Measurements from ENCODE around the gene OIT3.
"Not testable (repeated sequence)": the region's sequence is repeated elsewhere in the genome, so short reads cannot be mapped to it uniquely, and the experiment has no call there.

The OIT3 gene

DNA sequence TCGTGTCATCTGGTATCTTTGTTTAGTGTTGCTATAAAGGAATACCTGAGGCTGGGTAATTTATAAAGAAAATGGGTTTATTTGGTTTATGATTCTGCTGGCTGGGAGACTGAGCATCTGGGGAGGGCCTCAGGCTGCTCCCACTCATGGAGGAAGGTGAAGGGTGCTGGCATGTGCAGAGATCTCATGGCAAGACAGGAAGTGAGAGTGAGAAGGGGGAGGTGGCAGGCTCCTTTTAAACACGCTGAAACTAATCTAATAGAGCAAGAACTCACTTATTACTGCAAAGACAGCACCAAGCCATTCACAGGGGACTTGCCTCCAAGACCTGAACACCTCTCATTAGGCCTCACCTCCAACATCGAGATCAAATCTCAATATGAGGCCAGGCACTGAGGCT lies 11.3 kb downstream of the OIT3 start:
- DNase-seq = no peak

DNA sequence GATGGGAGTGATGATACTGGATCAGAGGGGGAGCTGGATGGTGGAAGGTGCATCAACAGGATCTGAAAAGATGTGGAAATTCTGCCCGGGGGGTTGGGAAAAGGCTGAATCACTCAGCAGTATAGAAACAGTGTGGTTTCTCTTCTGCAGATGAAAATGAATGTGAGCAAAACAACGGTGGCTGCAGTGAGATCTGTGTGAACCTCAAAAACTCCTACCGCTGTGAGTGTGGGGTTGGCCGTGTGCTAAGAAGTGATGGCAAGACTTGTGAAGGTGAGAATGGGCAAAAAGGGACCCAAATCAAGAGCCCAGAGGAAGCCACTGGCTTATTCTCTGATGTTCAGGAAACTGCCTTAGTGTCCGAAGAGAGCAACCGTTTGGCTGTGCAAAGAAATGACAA lies 12.9 kb downstream of the OIT3 start:
- no peak for DNase-seq

DNA sequence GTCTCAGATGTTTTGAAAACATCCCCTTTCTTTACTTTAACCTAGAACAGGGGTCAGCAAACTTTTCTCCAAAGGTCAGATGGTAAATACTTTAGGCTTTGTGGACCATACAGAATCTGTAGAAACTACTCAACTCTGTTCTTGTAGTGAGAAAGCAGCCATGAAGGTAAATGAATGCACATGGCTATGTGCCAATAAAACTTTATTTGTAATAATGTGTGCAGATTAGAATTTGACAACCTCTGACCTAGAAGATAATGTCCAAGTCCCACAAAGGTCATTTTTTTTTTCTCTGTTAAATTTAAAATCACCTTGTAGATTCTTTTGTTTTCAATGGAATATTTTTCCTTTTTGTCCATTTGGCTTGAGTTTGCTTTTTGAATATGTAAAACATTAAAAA lies 17.2 kb downstream of the OIT3 start:
- DNase-seq = no peak

DNA sequence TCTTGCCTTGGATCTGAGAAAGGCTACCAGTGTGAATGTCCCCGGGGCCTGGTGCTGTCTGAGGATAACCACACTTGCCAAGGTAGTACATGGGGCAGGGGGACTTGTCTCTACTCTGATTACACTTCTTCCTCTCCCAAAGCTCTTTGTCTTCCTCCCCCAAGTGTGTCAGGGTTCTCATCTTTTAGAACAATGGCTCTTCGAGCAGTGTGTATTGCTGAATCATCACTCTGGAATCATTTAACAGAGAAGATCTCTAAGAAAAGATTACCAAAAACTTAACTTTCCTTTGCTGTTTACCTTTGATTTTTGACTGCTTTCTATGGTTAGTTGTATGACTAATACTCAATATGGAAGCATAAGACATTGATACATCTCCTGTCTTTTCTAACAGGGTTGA lies 18.2 kb downstream of the OIT3 start:
- no peak for DNase-seq

DNA sequence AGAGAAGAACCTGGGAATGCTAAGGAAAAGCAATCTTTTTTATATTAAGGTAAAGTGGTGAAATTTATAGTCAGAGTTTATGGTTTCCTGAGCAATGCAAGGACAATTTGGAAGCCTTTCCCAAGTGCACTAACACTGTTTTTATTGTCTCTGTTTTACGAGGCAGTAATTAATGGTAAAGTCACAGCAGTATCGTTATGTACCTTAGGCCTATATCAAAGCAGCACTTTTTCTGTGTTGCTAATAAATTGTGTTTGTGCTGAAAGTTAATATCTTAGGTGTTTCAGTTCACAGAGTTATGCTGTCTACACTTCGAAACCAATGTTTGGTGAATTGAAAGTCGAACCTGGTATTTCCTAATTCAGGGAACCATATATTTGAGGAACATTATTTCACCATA lies 19.2 kb downstream of the OIT3 start:
- DNase-seq = no peak

DNA sequence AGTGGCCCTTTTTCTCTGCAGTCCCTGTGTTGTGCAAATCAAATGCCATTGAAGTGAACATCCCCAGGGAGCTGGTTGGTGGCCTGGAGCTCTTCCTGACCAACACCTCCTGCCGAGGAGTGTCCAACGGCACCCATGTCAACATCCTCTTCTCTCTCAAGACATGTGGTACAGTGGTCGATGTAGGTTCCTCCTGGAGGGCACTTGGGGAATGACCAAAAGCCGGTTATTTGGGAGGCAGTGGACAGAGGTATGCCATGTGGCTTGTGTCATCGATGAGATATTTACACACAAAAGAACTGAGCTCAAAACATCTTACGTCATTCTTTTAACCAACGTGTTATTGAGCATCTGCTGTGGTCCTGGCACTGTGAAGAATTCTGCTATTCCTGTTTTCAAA lies 19.7 kb downstream of the OIT3 start:
- DNase-seq = no peak

DNA sequence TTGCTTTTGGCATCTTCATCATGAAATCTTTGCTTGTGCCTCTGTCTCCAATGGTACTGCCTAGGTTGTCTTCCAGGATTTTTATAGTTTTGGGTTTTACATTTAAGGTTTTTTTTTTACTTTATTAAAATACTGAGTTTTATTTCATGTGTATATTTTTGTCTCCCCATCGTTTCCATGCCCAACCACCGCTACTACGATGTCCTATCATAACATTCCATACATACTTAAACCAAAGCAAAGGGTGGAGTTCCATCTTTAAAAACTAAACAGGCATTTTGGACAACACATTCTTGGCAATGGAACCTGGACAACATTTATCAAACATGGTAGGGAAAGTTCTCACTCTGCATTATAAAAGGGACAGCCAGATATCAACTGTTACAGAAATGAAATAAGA lies 23.7 kb downstream of the OIT3 start:
- not testable (repeated sequence) for DNase-seq

DNA sequence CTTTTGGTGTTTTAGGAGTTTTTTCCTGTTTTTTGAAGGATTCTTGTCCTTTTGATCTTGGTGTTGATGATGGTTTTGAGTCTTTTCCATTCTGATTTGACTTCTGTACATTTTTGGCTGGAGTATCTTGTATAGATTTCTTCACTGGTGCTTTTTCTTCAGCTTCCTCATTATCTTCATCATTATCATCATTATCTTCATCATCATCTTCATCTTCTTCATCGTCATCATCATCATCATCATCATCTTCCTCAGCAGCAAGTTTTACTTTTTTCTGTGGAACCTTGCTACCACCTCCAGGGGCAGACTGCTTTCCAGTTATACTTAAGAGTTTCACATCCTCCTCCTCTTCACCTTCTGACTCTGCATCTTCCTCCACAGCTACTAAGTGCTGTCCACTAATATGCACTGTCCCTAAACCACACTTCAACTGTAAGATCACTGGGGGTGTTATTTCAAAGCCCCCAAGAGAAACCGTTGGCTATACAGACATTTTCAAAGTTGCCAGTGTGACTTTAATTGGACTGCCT lies 24.3 kb downstream of the OIT3 start:
- DNase-seq = not testable (repeated sequence)

DNA sequence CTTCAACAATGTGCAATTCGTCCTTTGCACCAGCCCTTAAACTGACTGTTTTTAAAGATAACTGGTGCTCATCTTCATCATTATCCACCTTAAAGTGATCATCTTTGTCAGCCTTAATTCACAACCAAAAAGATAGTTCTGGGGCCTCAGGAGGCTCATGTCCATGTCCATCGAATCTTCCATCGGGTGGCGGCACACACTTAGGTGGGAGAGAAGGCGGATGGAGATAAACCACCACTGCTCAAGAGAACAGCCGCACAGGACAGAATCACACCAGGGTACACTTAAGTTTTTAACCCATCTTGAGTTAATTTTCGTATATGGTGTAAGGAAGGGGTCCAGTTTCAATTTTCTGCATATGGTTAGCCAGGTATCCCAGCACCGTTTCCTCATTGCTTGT lies 24.8 kb downstream of the OIT3 start:
- DNase-seq = no peak

DNA sequence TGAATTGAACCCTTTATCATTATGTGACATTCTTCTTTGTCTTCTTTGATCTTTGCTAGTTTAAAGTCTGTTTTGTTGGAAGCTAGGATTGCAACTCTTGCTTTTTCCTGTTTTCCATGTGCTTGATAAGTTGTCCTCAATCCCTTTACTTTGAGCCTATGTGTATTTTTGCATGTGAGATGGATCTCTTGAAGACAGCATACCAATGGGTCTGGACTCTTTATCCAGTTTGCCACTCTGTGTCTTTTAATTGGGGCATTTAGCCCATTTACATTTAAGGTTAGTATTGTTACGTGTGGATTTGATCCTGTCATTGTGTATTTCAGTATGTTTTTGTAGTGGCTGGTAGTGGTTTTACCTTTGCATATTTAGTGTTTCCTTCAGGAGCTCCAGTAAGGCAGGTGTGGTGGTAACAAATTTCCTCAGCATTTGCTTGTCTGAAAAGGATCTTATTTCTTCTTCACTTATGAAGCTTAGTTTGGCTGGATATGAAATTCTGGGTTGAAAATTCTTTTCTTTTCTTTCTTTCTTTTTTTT lies 27.7 kb downstream of the OIT3 start:
- DNase-seq = not testable (repeated sequence)

DNA sequence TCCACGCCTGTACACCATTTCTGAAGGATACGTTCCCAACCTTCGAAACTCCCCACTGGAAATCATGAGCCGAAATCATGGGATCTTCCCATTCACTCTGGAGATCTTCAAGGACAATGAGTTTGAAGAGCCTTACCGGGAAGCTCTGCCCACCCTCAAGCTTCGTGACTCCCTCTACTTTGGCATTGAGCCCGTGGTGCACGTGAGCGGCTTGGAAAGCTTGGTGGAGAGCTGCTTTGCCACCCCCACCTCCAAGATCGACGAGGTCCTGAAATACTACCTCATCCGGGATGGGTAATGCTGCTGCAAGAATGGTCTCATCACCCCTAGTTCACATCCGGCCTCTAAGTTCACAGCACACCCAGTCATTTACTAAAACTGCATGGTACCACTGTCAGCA lies 30.8 kb downstream of the OIT3 start:
- no peak for DNase-seq

DNA sequence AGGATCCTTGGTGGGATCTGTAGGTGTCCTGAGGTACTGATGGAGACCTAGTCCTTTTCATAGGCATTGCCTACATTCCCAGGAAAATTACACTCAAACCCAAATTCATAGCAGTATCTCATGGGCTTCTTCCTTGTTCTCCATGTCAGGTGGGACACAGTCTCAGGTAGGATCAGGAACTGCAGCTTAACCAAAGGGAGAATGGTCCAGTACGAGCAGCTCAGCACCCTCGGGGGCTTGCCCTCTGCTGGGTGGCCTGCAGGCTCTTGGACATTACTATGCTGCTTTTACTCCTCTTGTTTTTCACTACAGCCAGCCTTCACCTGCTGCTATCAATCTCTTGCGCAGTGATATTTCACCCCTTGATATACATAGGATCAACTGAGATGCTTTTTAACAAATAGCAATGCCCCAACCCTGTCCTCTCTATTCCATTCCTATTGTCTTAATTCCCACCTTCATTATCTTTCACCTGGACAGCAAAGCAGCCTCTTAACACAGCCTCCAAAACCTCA lies 32.5 kb downstream of the OIT3 start:
- no peak for DNase-seq

DNA sequence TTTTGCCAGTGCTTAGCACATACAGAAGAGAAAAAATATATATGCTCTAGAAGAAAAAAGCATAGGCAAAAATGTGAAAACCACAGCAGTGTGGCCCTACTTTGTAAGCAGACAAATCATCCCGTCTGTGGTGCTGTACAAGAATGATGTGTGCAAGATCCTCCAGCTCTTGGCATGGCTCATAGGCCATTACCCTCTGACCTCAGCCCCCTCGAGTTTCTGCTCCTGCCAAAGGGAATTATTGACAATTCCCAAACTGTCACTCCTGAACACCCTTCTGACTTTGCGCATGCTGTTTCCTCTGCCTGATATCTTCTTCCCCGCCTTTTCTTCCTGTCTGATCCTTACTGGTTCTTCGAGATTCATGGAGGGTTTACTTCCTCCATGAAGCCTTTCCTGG lies 33.9 kb downstream of the OIT3 start:
- DNase-seq = no peak

DNA sequence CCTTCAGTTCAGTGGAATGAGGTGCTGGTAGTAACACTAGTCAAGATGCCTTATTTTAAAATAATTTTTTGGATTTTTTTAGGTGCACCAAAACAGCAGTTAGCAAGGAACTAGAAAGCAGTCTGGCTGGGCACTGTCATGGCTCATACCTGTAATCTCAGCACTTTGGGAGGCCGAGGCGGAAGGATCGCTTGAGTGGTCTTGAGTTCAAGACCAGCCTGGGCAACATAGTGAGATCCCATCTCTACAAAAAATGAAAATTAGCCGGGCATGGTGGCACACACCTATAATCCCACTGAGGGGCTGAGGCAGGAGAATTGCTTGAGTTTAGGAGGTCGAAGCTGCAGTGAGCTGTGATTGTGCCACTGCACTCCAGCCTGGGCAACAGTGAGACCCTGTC lies 35.3 kb downstream of the OIT3 start:
- no peak for DNase-seq

DNA sequence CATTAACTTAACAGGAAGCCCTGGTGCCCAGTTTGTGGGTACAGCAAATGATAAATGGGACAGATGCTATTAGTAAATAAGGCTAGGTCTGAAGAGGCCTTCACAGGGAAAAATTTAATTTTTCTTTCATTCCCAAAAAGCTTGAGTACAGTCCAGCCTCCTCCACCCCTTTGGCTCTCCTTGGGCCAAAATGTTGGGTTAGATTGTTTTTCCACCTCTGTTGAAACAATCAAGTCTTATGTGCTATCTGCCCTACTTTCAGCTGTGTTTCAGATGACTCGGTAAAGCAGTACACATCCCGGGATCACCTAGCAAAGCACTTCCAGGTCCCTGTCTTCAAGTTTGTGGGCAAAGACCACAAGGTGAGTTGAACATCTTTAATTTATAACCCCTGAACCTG lies 36.7 kb downstream of the OIT3 start:
- no peak for DNase-seq

DNA sequence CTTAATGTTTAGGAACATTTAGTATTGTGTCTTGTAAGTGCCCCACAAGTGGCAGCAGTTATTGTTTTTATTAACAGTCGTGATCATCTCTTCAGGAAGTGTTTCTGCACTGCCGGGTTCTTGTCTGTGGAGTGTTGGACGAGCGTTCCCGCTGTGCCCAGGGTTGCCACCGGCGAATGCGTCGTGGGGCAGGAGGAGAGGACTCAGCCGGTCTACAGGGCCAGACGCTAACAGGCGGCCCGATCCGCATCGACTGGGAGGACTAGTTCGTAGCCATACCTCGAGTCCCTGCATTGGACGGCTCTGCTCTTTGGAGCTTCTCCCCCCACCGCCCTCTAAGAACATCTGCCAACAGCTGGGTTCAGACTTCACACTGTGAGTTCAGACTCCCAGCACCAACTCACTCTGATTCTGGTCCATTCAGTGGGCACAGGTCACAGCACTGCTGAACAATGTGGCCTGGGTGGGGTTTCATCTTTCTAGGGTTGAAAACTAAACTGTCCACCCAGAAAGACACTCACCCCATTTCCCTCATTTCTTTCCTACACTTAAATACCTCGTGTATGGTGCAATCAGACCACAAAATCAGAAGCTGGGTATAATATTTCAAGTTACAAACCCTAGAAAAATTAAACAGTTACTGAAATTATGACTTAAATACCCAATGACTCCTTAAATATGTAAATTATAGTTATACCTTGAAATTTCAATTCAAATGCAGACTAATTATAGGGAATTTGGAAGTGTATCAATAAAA lies 38.9 kb downstream of the OIT3 start:
- no peak for DNase-seq

DNA sequence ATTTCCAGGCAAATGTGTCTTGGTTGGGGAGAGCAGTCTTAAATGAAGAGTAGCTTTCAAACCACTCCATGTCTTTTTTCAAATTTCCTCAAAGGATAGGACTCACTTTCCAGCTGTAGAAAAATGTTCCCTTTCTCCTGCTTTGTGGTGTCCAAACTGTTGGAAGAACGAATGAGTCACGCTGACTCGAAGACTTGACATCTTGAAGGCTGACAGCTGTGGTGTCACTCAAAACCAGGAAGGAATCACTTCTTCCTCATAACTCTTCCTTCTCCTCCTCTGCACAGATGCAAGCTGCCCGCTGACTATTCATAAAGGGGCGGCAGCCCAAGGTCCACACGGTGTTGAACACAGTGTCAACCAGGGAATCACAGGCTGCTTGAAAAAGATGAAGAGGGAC lies 41.8 kb downstream of the OIT3 start:
- DNase-seq = no peak

DNA sequence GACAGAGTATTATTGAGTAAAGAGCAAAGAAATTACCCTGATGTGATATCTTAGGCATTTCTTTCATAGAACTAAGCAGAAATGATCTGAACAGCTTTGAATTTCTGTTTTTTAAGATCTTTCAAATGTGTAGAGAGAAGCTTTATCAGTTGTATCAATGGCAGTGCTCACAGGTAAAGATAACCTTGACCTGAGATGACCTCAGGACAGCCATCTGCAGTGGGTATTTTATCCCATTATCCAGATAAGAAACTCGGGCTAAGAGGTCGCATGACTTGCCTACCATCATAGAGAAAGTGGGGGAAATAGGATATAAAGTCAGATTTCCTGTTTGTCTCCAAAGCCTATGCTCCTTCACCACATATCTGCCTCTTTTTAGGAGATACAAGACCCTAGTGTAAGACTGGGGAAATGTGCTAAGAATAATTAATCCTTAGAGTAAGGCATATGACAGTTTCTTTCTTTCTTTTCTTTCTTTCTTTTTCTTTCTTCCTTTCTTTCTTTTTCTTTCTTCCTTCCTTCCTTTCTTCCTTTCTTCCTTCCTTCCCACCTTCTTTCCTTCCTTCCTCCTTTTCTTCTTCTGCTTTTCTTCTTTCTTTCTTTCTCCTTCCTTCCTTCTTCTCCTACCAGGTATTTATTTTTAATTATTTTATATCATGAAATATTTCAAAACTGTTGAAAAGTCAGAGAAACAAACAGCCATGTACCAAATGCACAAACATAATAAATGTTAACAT lies 50.1 kb downstream of the OIT3 start:
- no peak for DNase-seq

DNA sequence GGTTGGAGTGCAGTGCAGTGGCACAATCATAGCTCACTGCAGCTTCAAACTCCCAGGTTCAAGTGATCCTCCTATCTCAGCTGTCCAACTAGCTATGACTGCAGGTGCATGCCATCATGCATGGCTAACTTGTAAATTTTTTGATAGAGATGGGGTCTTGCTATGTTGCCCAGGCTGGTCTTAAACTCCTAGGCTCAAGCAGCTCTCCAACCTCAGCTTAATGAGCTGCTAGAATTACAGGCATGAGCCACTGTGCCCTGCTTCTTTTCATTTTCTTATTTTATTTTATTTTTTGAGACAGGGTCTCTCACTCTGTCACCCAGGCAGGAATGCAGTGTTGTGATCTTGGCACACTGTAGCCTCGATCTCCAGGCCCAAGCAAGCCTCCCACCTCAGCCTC lies 53.4 kb downstream of the OIT3 start:
- no peak for DNase-seq

DNA sequence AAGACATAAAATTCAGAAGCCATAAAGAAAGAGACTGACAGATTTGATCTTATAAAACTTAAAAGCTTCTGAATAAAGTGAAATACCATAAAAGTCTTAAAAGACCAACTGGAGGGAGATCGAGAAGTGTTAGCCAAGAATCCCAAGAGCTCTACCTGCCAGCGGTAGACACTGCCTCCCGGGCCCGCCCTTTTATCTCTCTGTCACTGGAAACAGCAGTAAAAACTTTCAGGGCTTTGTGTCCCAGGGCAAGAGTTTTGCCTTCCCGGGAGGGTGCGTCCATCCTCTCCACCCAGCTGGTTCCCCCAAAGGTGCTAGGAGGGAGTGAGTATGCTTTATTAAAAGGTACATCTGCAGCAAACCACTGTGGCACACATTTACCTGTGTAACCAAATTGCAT lies 55.2 kb downstream of the OIT3 start:
- DNase-seq = no peak

DNA sequence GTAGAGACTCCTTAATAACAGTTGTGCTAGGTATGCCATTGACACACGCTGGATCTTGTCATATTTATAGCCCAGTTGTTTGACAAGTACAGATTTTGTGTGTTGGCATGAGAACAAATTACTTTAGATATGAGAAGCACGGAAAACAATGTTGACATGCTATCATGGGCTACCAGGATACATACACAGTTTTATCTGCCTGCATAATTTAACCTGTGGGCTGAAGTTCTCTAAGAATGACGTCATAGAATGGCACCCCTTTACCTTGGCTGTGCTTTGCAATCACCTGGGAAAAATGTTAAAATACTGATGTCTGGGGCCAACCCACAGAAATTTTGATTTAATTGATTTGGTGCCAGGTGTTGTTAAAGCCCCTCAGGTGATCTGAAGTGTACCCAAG lies 58.2 kb downstream of the OIT3 start:
- DNase-seq = no peak

DNA sequence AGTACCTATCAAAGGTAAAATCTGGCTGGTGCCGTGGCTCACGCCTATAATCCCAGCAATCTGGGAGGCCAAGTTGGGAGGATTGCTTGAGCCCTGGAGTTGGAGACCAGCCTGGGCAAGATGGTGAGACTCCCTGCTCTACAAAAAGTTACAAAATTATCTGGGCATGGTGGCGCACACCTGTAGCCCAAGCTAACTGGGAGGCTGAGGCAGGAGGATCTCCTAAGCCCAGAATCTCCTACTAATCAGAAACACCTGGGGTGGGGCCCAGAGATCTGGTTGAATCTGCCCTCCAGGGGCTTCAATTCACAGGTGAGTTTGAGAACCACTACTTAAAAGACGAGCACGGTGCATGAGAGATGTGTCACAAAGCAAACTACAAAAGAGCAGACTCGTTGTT lies 58.6 kb downstream of the OIT3 start:
- no peak for DNase-seq

DNA sequence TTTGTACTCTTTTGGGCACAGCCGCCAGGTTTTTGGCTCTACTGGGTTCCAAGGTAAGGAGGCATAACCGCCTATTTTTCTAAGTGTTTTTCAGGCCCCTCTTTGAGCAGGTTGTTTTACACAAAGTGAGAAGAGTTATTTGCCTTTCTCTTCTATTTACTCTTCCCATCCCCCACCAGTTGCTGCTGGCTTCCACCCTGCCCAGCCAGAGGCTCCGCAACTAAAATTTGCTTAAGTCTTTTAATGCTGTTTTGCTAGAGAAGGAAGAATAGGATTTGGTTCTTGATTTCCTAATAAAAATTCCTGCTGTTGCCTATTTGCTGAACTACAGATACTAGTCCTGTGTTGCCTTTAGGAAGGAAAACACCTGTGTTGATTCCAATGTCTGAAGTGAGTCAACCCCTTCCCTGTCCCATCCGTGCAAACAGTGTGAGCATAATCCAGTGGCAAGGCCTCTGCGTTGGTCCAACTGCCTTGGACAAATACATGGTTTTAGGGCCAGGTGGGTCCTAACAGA lies 59.2 kb downstream of the OIT3 start:
- DNase-seq = no peak

DNA sequence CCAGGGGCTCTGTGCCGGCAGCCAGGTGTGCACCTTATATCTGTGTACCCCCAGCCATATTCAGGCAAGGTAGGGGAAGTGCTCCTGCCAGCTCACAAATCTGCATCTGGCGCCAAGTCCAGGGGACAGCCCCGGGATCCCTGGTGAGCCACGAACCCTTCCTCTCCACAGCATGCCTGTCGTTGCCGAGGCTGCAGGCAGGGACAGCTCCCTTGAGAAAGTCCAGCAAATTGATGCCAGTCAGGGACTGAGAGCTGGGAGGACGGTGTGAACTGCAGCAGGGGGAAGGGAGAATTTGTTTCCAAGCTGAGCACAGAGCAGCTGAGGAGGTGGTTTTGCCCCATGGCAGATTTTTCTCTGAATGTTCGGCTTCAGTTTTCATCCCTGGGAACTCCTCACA lies 60.1 kb downstream of the OIT3 start:
- DNase-seq = no peak

Data from T1000 (cell line).